H9 (cell line): ENCODE measurements around the gene NAT16. TPM values are rescaled to one million over a fixed set of nuclear protein-coding genes. Genes with fewer than 3 reads are reported as not detected.
A peak's percentile ranks its signal among the peaks of the same experiment; 100 is the strongest.

ENCODE experiments used
- DNase-seq: peaks from one replicate; pipeline ENCODE4 v3.0.0-alpha.2; 2017
- H2AFZ ChIP-seq: one replicate; pipeline ENCODE4 v1.6.1; 2013; ENCODE audit warnings: mild to moderate bottlenecking, low read length, control low read depth, moderate library complexity
- H2AK5ac ChIP-seq: 2 replicates; pipeline ENCODE4 v1.6.1; 2013; ENCODE audit warnings: low read length, control low read depth, mixed read lengths; ENCODE audit not compliant: insufficient read length
- H2BK120ac ChIP-seq: one replicate; pipeline ENCODE4 v1.6.1; 2013; ENCODE audit warnings: low read depth, mild to moderate bottlenecking, low read length, control low read depth, inconsistent platforms; ENCODE audit not compliant: poor library complexity, severe bottlenecking
- H2BK12ac ChIP-seq: 2 replicates; pipeline ENCODE4 v1.6.1; 2013; ENCODE audit warnings: low read length, control low read depth, mixed read lengths, low read depth; ENCODE audit not compliant: insufficient read length
- H2BK15ac ChIP-seq: 2 replicates; pipeline ENCODE4 v1.6.1; 2013; ENCODE audit warnings: low read depth, low read length, control low read depth
- H2BK20ac ChIP-seq: one replicate; pipeline ENCODE4 v1.6.1; 2013; ENCODE audit warnings: low read depth, mild to moderate bottlenecking, low read length, control low read depth, inconsistent platforms; ENCODE audit not compliant: poor library complexity, severe bottlenecking
- H2BK5ac ChIP-seq: 2 replicates; pipeline ENCODE4 v1.6.1; 2013; ENCODE audit warnings: low read length, control low read depth, mixed read lengths; ENCODE audit not compliant: insufficient read length
- H3K14ac ChIP-seq: 2 replicates; pipeline ENCODE4 v1.6.1; 2013; ENCODE audit warnings: low read length, control low read depth; ENCODE audit not compliant: insufficient read depth
- H3K18ac ChIP-seq: 2 replicates; pipeline ENCODE4 v1.6.1; 2013; ENCODE audit warnings: low read depth, mild to moderate bottlenecking, mixed read lengths, low read length, control low read depth; ENCODE audit not compliant: insufficient read length
- H3K23ac ChIP-seq: 2 replicates; pipeline ENCODE4 v1.6.1; 2013; ENCODE audit warnings: low read length, control low read depth, mixed read lengths, low read depth; ENCODE audit not compliant: insufficient read length
- H3K23me2 ChIP-seq: 2 replicates; pipeline ENCODE4 v1.6.1; 2013; ENCODE audit warnings: low read depth, mild to moderate bottlenecking, mixed read lengths, low read length, control low read depth; ENCODE audit not compliant: insufficient read length, poor library complexity, severe bottlenecking
- H3K27ac ChIP-seq: 2 replicates; pipeline ENCODE4 v1.5.1; 2013; ENCODE audit warnings: low read length, control low read depth, mixed read lengths, low read depth; ENCODE audit not compliant: insufficient read length
- H3K27me3 ChIP-seq: 2 replicates; pipeline ENCODE4 v1.6.1; 2013; ENCODE audit warnings: low read length, control low read depth, inconsistent platforms; ENCODE audit not compliant: insufficient read depth
- H3K4ac ChIP-seq: 2 replicates; pipeline ENCODE4 v1.6.1; 2013; ENCODE audit warnings: low read depth, mild to moderate bottlenecking, control low read depth, inconsistent platforms, low read length, moderate library complexity
- H3K4me1 ChIP-seq: 2 replicates; pipeline ENCODE4 v1.6.1; 2013; ENCODE audit warnings: low read length, control low read depth, inconsistent platforms; ENCODE audit not compliant: insufficient read depth
- H3K4me2 ChIP-seq: 2 replicates; pipeline ENCODE4 v1.6.1; 2013; ENCODE audit warnings: low read length, control low read depth, mixed read lengths; ENCODE audit not compliant: insufficient read length, insufficient read depth
- H3K56ac ChIP-seq: 2 replicates; pipeline ENCODE4 v1.6.1; 2013; ENCODE audit warnings: low read depth, mild to moderate bottlenecking, mixed read lengths, low read length, control low read depth; ENCODE audit not compliant: insufficient read length
- H3K79me1 ChIP-seq: 2 replicates; pipeline ENCODE4 v1.6.1; 2013; ENCODE audit warnings: low read depth, mild to moderate bottlenecking, moderate library complexity, low read length, control low read depth, inconsistent platforms; ENCODE audit not compliant: insufficient read depth, poor library complexity, severe bottlenecking
- H3K79me2 ChIP-seq: 2 replicates; pipeline ENCODE4 v1.6.1; 2013; ENCODE audit warnings: low read length, control low read depth, inconsistent platforms; ENCODE audit not compliant: insufficient read depth
- H3K9ac ChIP-seq: 2 replicates; pipeline ENCODE4 v1.6.1; 2013; ENCODE audit warnings: low read length, control low read depth, mixed read lengths; ENCODE audit not compliant: insufficient read length; ENCODE audit errors: extremely low read depth
- H3K9me3 ChIP-seq: one replicate; pipeline ENCODE4 v1.6.1; 2013; ENCODE audit warnings: low read depth, low read length, inconsistent platforms; ENCODE audit not compliant: control insufficient read depth
- H3T11ph ChIP-seq: one replicate; pipeline ENCODE4 v1.6.1; 2013; ENCODE audit warnings: mild to moderate bottlenecking, low read length, control low read depth, inconsistent platforms
- H4K20me1 ChIP-seq: one replicate; pipeline ENCODE4 v1.6.1; 2013; ENCODE audit not compliant: control insufficient read depth, insufficient read length, insufficient read depth
- H4K5ac ChIP-seq: 2 replicates; pipeline ENCODE4 v1.6.1; 2013; ENCODE audit warnings: low read depth, mild to moderate bottlenecking, mixed read lengths, low read length, control low read depth; ENCODE audit not compliant: insufficient read length
- H4K8ac ChIP-seq: replicated peaks from 2 replicates; pipeline ENCODE4 v1.6.1; 2013; ENCODE audit warnings: low read length, control low read depth, mixed read lengths, low read depth; ENCODE audit not compliant: insufficient read length
- H4K91ac ChIP-seq: 2 replicates; pipeline ENCODE4 v1.6.1; 2013; ENCODE audit warnings: low read depth, mild to moderate bottlenecking, moderate library complexity, mixed read lengths, low read length, control low read depth; ENCODE audit not compliant: insufficient read length
- H3K27ac Mint-ChIP-seq, 3 experiments: 2 replicates in 2 of 3; 3 replicates in 1 of 3; pipeline ENCODE4 v1.8.0; 2020 to 2021; ENCODE audit warnings: mixed read lengths in 3 of 3, mild to moderate bottlenecking in 1 of 3, moderate library complexity in 1 of 3
- H3K27me3 Mint-ChIP-seq: 2 replicates; pipeline ENCODE4 v1.8.0; 2021; ENCODE audit warnings: low read depth, mild to moderate bottlenecking, moderate library complexity, mixed read lengths
- H3K36me3 Mint-ChIP-seq, 3 experiments: 2 replicates in 2 of 3; 3 replicates in 1 of 3; pipeline ENCODE4 v1.8.0; 2020 to 2021; ENCODE audit warnings: low read depth in 3 of 3, mixed read lengths in 3 of 3; ENCODE audit not compliant: insufficient read depth in 1 of 3
- H3K4me1 Mint-ChIP-seq, 2 experiments: 2 replicates each; pipeline ENCODE4 v1.8.0; 2020; ENCODE audit warnings: mixed read lengths in 2 of 2
- H3K4me3 Mint-ChIP-seq, 2 experiments: 2 replicates in 1 of 2; 3 replicates in 1 of 2; pipeline ENCODE4 v1.8.0; 2020 to 2021; ENCODE audit warnings: mild to moderate bottlenecking in 2 of 2, mixed read lengths in 2 of 2, moderate library complexity in 1 of 2
- H3K9me3 Mint-ChIP-seq, 2 experiments: 2 replicates in 1 of 2; 3 replicates in 1 of 2; pipeline ENCODE4 v1.8.0; 2020; ENCODE audit warnings: mild to moderate bottlenecking in 2 of 2, mixed read lengths in 2 of 2, moderate library complexity in 1 of 2
- CTCF ChIP-seq: fragments of 200-600 bp; sonication (generic); conservative IDR thresholded peaks from 3 replicates; pipeline ENCODE4 v1.8.0; 2021; ENCODE audit warnings: antibody characterized with exemption, mild to moderate bottlenecking
- WGBS: extraction: QIAGEN DNeasy Blood & Tissue Kit; methylation state at CpG from one replicate; pipeline ENCODE4 v1.1.7; 2013; ENCODE audit warnings: missing lambda C conversion rate, low lambda C conversion rate, mixed read lengths; ENCODE audit not compliant: insufficient read length; ENCODE audit errors: extremely low coverage; 5-methylcytosine and 5-hydroxymethylcytosine counted together
- total RNA-seq: library from RNA; stranded (reverse); gene quantifications from 2 replicates; pipeline ENCODE4 v1.2.1, GENCODE V29; 2021

Gene NAT16
- total RNA-seq, 1 experiment from 2014 or later: 0.50 TPM

GRCh38 chr7:101156277-101156676 is 23.8 kb downstream of the NAT16 start:
- no peaks in the 10 kb centered on the region for H4K20me1 ChIP-seq
- DNase-seq: no peak
- TF ChIP-seq CTCF: peak; percentile 54
- no peak overlapping the region for H2BK12ac ChIP-seq
- no peak overlapping the region for H3T11ph ChIP-seq
- no peak overlapping the region for H4K91ac ChIP-seq
- H3K27me3 Mint-ChIP-seq: peaks cover 11% of the 10 kb centered on the region
- H3K27me3 ChIP-seq: no peaks in the 10 kb centered on the region; the same call in 1 of the 2 replicates
- H4K5ac ChIP-seq: no peak overlapping the region
- H3K56ac ChIP-seq: no peak overlapping the region
- peaks cover 0 to 28% (median 24%) of the 10 kb centered on the region in 3 experiments; a peak in 4 of 7 replicates for H3K36me3 Mint-ChIP-seq
- no peak overlapping the region for H3K9ac ChIP-seq
- H3K4ac ChIP-seq: no peak overlapping the region
- H3K27ac Mint-ChIP-seq: 0 out of 7 replicates have a peak overlapping the region, but pooled peaks of 1 of the 3 experiments have one; percentile 48
- peaks cover 2 to 8% of the 10 kb centered on the region in 2 experiments; a peak in 4 of 5 replicates for H3K9me3 Mint-ChIP-seq
- H3K9me3 ChIP-seq: no peaks in the 10 kb centered on the region
- H2AFZ ChIP-seq: no peak overlapping the region
- no peak overlapping the region for H2AK5ac ChIP-seq
- no peaks in the 10 kb centered on the region for H3K79me1 ChIP-seq
- no peak overlapping the region for H3K27ac ChIP-seq
- H3K18ac ChIP-seq: no peak overlapping the region
- no peak overlapping the region for H2BK20ac ChIP-seq
- H3K23me2 ChIP-seq: peaks cover 6% of the 10 kb centered on the region
- 0 out of 5 replicates have a peak overlapping the region, but pooled peaks of 1 of the 2 experiments have one; percentile 31 for H3K4me3 Mint-ChIP-seq
- no peak overlapping the region for H3K14ac ChIP-seq
- no peaks in the 10 kb centered on the region for H3K79me2 ChIP-seq
- H3K4me1 Mint-ChIP-seq: peaks cover 38 to 51% of the 10 kb centered on the region in 2 experiments
- no peak overlapping the region for H3K23ac ChIP-seq
- H4K8ac ChIP-seq: no peak overlapping the region
- H2BK5ac ChIP-seq: no peak overlapping the region
- no peak overlapping the region for H3K4me2 ChIP-seq
- H3K4me1 ChIP-seq: peaks cover 2% of the 10 kb centered on the region; the same call in 1 of the 2 replicates
- no peak overlapping the region for H2BK120ac ChIP-seq
- no CpG with 5 or more reads among the region's 6 CpGs for WGBS
- no peak overlapping the region for H2BK15ac ChIP-seq
